Fibroblast of lung (primary cell): ENCODE results near the gene AVP.

Experiments
- CTCF ChIP-seq, 2 donors: IDR thresholded peaks in 1 of 2; conservative IDR thresholded peaks in 1 of 2; 1 replicate in 1 of 2; 2 replicates in 1 of 2; pipeline ENCODE4 v1.5.1; 2011 to 2012; ENCODE audit warnings: low read length in 2 of 2, control low read depth in 1 of 2, inconsistent platforms in 1 of 2, low read depth in 1 of 2, mild to moderate bottlenecking in 1 of 2
- EZH2 ChIP-seq: IDR thresholded peaks from 2 replicates; pipeline ENCODE4 v1.5.1; 2012; ENCODE audit warnings: low read length, control low read depth, mild to moderate bottlenecking; ENCODE audit errors: missing control alignments

- TF ChIP-seq CTCF (conservative IDR thresholded peaks at IDR 0.05 in 1 of 2, IDR thresholded peaks at IDR 0.05 in 1 of 2; ENCODE audit: low read depth in 1 of 2, low read length in 2 of 2), result no peak
- TF ChIP-seq EZH2, result no peak
These were observed 36.8 kb downstream of the AVP start for GRCh38 chr20:3047486-3048419.
